Pancreas (tissue), 10 donors: Measurements from ENCODE around the gene TMC1. TPM values are rescaled to one million over a fixed set of nuclear protein-coding genes. Genes with fewer than 3 reads are reported as not detected.
"Not testable (repeated sequence)": the region's sequence is repeated elsewhere in the genome, so short reads cannot be mapped to it uniquely, and the experiment has no call there.

ENCODE experiments used
- ATAC-seq, 4 donors: fragments of 200-7000 bp; cut with Tn5 transposase; one replicate each; pipeline versions ENCODE4 v1.8.0 to v1.9.1; 2020; ENCODE audit warnings: mild to moderate bottlenecking in 4 of 4, moderate library complexity in 4 of 4
- DNase-seq, 6 donors: peaks; one replicate each; pipeline ENCODE4 v3.0.0-alpha.2; 2020
- FAIRE-seq: peaks from 2 replicates; lab custom pipeline; 2012; peaks lifted over from hg19 to GRCh38; lab: Jason Lieb, UNC
- H3K27ac ChIP-seq, 4 donors: fragments of 200-600 bp; sonication (generic); 1 replicate in 3 of 4; 2 replicates in 1 of 4; pipeline versions ENCODE4 v1.5.0 to v1.8.0; 2020
- H3K27me3 ChIP-seq, 4 donors: fragments of 200-600 bp; one replicate each; pipeline ENCODE4 v1.8.0; 2021
- H3K36me3 ChIP-seq, 3 donors: fragments of 200-600 bp; sonication (generic) in 1 of 3; one replicate each; pipeline versions ENCODE4 v1.5.0 to v1.8.0; 2020 to 2021
- H3K4me1 ChIP-seq, 3 donors: fragments of 200-600 bp; one replicate each; pipeline ENCODE4 v1.8.0; 2021
- H3K4me3 ChIP-seq, 4 donors: fragments of 200-600 bp; sonication (generic) in 2 of 4; one replicate each; pipeline versions ENCODE4 v1.5.0 to v1.8.0; 2020 to 2021
- H3K9me3 ChIP-seq, 4 donors: fragments of 200-600 bp; one replicate each; pipeline ENCODE4 v1.8.0; 2021
- CTCF ChIP-seq, 4 donors: fragments of 200-600 bp; sonication (generic) in 3 of 4; IDR thresholded peaks; one replicate each; pipeline versions ENCODE4 v1.5.0 to v1.8.0; 2021; ENCODE audit warnings: antibody characterized with exemption in 4 of 4
- WGBS, 2 donors: extraction: QIAGEN DNeasy Blood & Tissue Kit; methylation state at CpG; one replicate each; pipeline ENCODE4 v1.1.7; 2013; 5-methylcytosine and 5-hydroxymethylcytosine counted together
- intact Hi-C, 3 donors: fragments of 100-400 bp; cut with DNase I; formaldehyde crosslinking; loops; one replicate each; pipeline versions ENCODE4 v1.11.1 to v1.14.2; 2022
- polyA plus RNA-seq, 2 donors: library from polyadenylated mRNA; stranded (reverse); fragments of 200-250 nt; gene quantifications; one replicate each; pipeline ENCODE4 v1.2.3, GENCODE V29; 2013
- total RNA-seq, 6 donors: library from RNA; stranded (reverse); fragmentation: NEBNext Ultra II Directional in 4 of 6; extraction: Animal tissue kit (Norgen Biotek cat#: 25700) in 4 of 6; gene quantifications; one replicate each; pipeline versions ENCODE4 v1.2.1 to v1.2.4, GENCODE V29; 2021 to 2023
- donor health status: healthy with polysubstance abuse.
- donor health status: DM: no; HTN: no; CAD: no; lungs with moderate emphysema.
- donor health status: DM: no; HTN: no; CAD: no.
- donor health status: control.
- donor health status: control.
- donor health status: Bipolar disorder and iron deficiency.
- donor health status: DM: yes; HTN: yes; CAD: no.
- donor health status: DM: no; HTN: no; CAD: no.
- donor health status: DM: no; HTN: no; CAD: no.
- donor health status: DM: yes; HTN: yes; CAD: no.

Gene TMC1
- total and polyA plus RNA-seq, 8 donors = not detected

DNA sequence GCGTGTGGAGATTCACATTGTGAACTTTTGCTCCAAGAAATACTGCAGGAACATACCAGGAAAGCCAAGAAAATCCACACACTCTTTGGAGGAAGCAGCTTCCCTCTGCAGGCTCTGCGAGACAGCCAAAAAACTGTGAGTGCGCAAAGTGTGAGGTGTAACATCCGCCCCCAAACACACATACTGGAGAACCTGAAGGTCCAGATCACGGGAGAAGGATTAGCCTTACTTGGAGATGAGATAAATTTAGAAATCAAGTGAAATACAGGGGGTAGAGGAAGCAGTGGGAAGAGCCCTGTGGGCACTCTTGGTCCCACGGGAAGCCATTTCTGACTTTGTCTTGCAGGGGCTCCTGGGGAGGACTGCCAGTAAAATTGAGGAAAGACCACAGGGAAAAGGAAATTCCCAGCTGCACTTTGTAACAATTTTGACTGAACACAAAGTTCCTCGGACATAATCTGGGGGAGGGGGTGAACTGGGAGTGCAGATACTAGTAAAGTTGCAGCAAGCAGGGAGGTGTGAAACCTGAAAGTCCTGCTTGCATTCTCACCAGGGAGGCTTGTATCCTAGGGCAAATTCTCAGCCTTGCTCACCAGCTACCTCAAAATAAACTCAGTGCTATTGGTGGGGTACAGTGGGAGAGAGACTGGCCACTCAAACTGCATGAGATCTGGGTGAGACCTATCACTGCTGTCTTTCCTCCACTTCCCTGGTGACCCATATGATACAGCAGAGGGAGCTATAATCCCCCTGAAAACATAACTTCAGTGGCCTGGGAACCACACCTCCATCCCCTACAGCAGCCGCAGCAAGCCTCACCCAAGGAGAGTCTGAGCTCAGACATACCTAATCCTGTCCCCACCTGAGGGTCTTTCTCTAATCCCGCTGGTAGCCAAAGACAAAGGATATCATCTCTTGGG, 322.4 kb downstream of the TMC1 start:
- WGBS, 2 donors = 72 to 78% methylated on average over 9 of the region's 9 CpGs
- no peak for FAIRE-seq
- DNase-seq = no peak
- H3K4me3 ChIP-seq = no peak overlapping the region
- intact Hi-C loops = no loop called here
- H3K27me3 ChIP-seq = no peaks in the 10 kb centered on the region
- H3K27ac ChIP-seq = no peak overlapping the region
- H3K4me1 ChIP-seq = no peaks in the 10 kb centered on the region
- ATAC-seq = no peak
- TF ChIP-seq CTCF (IDR thresholded peaks at IDR 0.05) = no peak
- H3K9me3 ChIP-seq = no peaks in the 10 kb centered on the region
- H3K36me3 ChIP-seq = no peaks in the 10 kb centered on the region

DNA sequence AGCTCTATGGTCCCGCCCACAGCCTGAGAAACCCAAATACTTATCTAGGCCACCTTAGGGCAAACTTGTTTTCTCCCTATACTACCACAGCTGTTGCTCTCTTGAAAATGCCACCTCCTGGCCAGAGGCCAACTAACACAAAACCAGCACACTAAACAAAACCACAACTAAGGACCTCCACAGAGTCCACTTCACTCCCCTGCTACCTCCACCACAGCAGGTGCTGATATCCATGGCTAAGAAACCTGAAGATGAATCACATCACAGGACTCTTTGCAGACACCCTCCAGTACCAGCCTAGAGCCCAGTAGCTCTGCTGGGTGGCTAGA, 323.0 kb downstream of the TMC1 start:
- ATAC-seq = no peak
- no peak for FAIRE-seq
- Histone ChIP-seq H3K9me3 (no peaks in the 10 kb centered on the region), H3K36me3 (no peaks in the 10 kb centered on the region), H3K27ac (no peak overlapping the region), H3K4me3 (no peak overlapping the region), H3K27me3 (no peaks in the 10 kb centered on the region), H3K4me1 (no peaks in the 10 kb centered on the region)
- intact Hi-C loops = no loop called here
- TF ChIP-seq CTCF (IDR thresholded peaks at IDR 0.05) = no peak
- no peak for DNase-seq
- 80 to 91% methylated on average over 1 of the region's 1 CpG for WGBS, 2 donors

DNA sequence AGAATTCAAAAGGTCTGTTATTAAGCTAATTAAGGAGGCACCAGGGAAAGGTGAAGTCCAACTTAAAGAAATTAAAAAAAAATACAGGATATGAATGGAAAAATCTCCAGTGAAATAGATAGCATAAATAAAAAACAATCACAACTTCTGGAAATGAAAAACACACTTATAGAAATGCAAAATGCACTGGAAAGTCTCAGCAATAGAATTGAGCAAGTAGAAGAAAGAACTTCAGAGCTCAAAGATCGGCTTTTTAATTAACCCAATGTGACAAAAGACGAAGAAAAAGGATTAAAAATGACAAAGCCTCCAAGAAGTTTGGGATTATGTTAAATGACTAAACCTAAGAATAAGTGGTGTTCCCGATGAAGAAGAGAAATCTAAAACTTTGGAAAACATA, 323.6 kb downstream of the TMC1 start:
- DNase-seq, H3K9me3 ChIP-seq, H3K27me3 ChIP-seq, H3K27ac ChIP-seq, H3K4me1 ChIP-seq, ATAC-seq, H3K4me3 ChIP-seq, FAIRE-seq, intact Hi-C loops, H3K36me3 ChIP-seq: not testable (repeated sequence)
- 82 to 91% methylated on average over 3 of the region's 3 CpGs for WGBS, 2 donors

- intact Hi-C loops = loop anchor here in 1 of 3 donors (10.0 kb wide), 2 partner anchors 175 to 235 kb away; no protein-coding TSS in a partner anchor
- not testable (repeated sequence) for H3K27ac ChIP-seq, H3K9me3 ChIP-seq, H3K4me1 ChIP-seq, FAIRE-seq, H3K36me3 ChIP-seq, DNase-seq, H3K27me3 ChIP-seq, H3K4me3 ChIP-seq, ATAC-seq
- WGBS, 2 donors = 84 to 93% methylated on average over 4 of the region's 4 CpGs
These were observed 328.8 kb downstream of the TMC1 start for GRCh38 chr9:72850209-72850608.

DNA sequence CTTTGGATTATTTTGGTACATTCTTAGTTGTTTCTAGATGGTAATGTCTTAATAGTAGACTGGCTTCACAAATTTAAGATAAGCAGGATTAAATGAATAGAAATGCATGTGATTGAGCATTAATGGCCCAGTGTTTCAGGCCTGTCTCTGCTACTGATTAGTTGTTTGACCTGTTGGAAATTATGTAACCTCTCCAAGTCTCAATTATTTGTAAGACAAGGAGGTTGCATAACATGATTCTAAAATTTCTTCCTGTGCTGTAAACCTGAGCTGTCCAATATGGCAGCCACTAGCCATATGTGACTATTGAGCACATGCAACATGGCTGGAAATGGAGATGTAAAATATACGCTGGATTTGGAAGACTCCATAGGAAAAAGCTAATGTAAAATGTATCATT, 333.9 kb downstream of the TMC1 start:
- no peak for TF ChIP-seq CTCF (IDR thresholded peaks at IDR 0.05)
- Histone ChIP-seq H3K4me1 (peaks cover 0 to 20% (median 7%) of the 10 kb centered on the region in 3 donors), H3K27ac (no peak overlapping the region), H3K36me3 (no peaks in the 10 kb centered on the region), H3K4me3 (no peak overlapping the region), H3K27me3 (no peaks in the 10 kb centered on the region), H3K9me3 (no peaks in the 10 kb centered on the region)
- no peak for ATAC-seq
- intact Hi-C loops = loop anchor here in 1 of 3 donors (10.0 kb wide), 2 partner anchors 169 to 229 kb away; no protein-coding TSS in a partner anchor
- WGBS, 2 donors = 99 to 100% methylated on average over 1 of the region's 1 CpG
- no peak for DNase-seq
- FAIRE-seq = no peak
